ENCODE measurements around the gene CCNK. TPM values are rescaled to one million over a fixed set of nuclear protein-coding genes. Genes with fewer than 3 reads are reported as not detected.

The CCNK gene
- total and polyA plus RNA-seq, 10 of the 15 experiments (the other 5 are each of a cell fraction or from before 2014, with no cell fraction given): 10.8 to 88.0 (median 22.5) TPM

DNA sequence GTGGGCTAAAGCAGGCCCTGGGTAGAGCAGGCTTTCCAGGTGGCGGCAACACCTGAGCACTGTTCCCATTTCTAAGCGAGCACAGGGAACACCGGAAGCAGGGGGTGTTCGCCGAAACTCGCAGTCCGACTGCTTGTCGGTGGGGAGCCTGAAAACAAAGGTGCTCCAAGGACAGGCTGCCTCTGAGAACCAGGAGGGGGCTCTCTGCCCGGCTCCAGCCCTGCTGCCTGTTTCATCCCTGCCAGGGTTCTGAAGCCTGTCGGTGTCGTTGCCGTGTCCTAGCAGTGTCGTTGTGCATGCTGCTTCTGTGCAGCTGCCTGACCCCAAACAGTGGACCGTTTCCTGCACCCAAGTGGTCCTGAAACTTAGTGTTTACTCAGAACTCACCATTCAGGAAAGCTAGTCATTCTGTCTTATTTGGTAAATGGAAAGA is 21.8 kb downstream of the CCNK start:
- RAD21 ChIA-PET (ENCODE audit: unreplicated experiment): interaction anchor here (0.7 kb wide), 1 partner anchor 125 kb away, joined by 3 read pairs; no protein-coding TSS in a partner anchor
- H3K27me3 ChIP-seq (replicated peaks in 1 of 2; ENCODE audit: control insufficient read depth in 2 of 2, insufficient read depth in 2 of 2, low read length in 1 of 2): no peaks in the 10 kb centered on the region
- SMC1A ChIA-PET (ENCODE audit: uncharacterized antibody, unreplicated experiment): no interaction called here
- TF ChIP-seq, protein P1, sequence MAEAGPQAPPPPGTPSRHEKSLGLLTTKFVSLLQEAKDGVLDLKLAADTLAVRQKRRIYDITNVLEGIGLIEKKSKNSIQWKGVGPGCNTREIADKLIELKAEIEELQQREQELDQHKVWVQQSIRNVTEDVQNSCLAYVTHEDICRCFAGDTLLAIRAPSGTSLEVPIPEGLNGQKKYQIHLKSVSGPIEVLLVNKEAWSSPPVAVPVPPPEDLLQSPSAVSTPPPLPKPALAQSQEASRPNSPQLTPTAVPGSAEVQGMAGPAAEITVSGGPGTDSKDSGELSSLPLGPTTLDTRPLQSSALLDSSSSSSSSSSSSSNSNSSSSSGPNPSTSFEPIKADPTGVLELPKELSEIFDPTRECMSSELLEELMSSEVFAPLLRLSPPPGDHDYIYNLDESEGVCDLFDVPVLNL (IDR thresholded peaks at IDR 0.05; ENCODE audit: low read depth, low read length): no peak
- no peak for TF ChIP-seq STAT1 (conservative IDR thresholded peaks at IDR 0.05)
- peak; percentile 60; the same call in 1 of the 2 replicates for TF ChIP-seq POLR2AphosphoS5 (IDR thresholded peaks at IDR 0.05; ENCODE audit: low read length)
- no peak for TF ChIP-seq CBFB (IDR thresholded peaks at IDR 0.05; ENCODE audit: low read depth)
- no peak for TF ChIP-seq ZNF274 (IDR thresholded peaks at IDR 0.05; ENCODE audit: insufficient read depth, insufficient read length)
- TF ChIP-seq MYC (IDR thresholded peaks at IDR 0.05; ENCODE audit: insufficient read depth, insufficient read length, insufficient replicate concordance, low read length, severe bottlenecking): no peak
- POLR2A ChIA-PET: interaction anchor here (0.6 kb wide), 1 partner anchor 19 kb away, joined by 3 read pairs; no protein-coding TSS in a partner anchor
- CTCF ChIA-PET: no interaction called here
- WGBS (ENCODE audit: insufficient coverage, insufficient replicate concordance, low lambda C conversion rate, missing lambda C conversion rate): 83% methylated on average over 14 of the region's 14 CpGs
- in situ Hi-C loops (cut with MboI) (no loop called here), intact Hi-C loops (cut with micrococcal nuclease; ENCODE audit: unreplicated experiment) (no loop called here)
- no peaks in the 10 kb centered on the region for H3K4me1 ChIP-seq (ENCODE audit: control insufficient read depth, insufficient read depth, low read length)
- peaks cover 24 to 67% of the 10 kb centered on the region in 2 experiments for H3K36me3 ChIP-seq (ENCODE audit: control insufficient read depth in 2 of 2, insufficient read depth in 2 of 2, low read length in 1 of 2)
- no peak overlapping the region for H2AFZ ChIP-seq (ENCODE audit: control insufficient read depth, low read depth, low read length)
- no peak overlapping the region for H3K9ac ChIP-seq (ENCODE audit: control insufficient read depth, insufficient read depth, low read length)
- H4K20me1 ChIP-seq (ENCODE audit: control insufficient read depth, insufficient read depth): no peaks in the 10 kb centered on the region
- H3K27ac ChIP-seq (ENCODE audit: control insufficient read depth, insufficient read depth): no peak overlapping the region
- DNase-seq (ENCODE audit: low read depth, low spot score) (no peak), FAIRE-seq (peak; percentile 47), ATAC-seq (no peak)
- no peak overlapping the region for H3K4me2 ChIP-seq (ENCODE audit: control insufficient read depth, insufficient read depth)
- H3K9me3 ChIP-seq (replicated peaks; ENCODE audit: control insufficient read depth, insufficient read depth, low read length): no peaks in the 10 kb centered on the region
- no peaks in the 10 kb centered on the region for H3K79me2 ChIP-seq (ENCODE audit: control insufficient read depth, insufficient read depth, low read length)
- no TSS peak for BruUV-seq (replicated peaks)
- no peak overlapping the region for H3K4me3 ChIP-seq

Measured in GM12878 (cell line).